SK-N-SH (cell line): Measurements from ENCODE around the gene YARS2. TPM values are rescaled to one million over a fixed set of nuclear protein-coding genes. Genes with fewer than 3 reads are reported as not detected.
A peak's percentile ranks its signal among the peaks of the same experiment; 100 is the strongest.

Experiments used
- CTCF ChIA-PET: fragments of 300-600, 350-600 bp; formaldehyde crosslinking; extraction: SDS; loops from one replicate; lab custom pipeline; 2021; lab: Yijun Ruan, JAX
- POLR2A ChIA-PET: fragments of 350-600 bp; sonication (Branson Sonifier 250); formaldehyde crosslinking; extraction: SDS; loops from one replicate; lab custom pipeline; 2020; ENCODE audit warnings: antibody characterized with exemption, inconsistent platforms; lab: Yijun Ruan, JAX
- DNase-seq: peaks from one replicate; pipeline ENCODE4 v3.0.0; 2012
- H2AFZ ChIP-seq: fragments of 200-600 bp; sonication (generic); 2 replicates; pipeline ENCODE4 v1.8.1; 2016; ENCODE audit warnings: antibody characterized with exemption, mild to moderate bottlenecking, low read depth
- H3F3A ChIP-seq: fragments of 200-600 bp; sonication (generic); replicated peaks from 2 replicates; pipeline ENCODE3; 2016; ENCODE audit warnings: antibody characterized with exemption, mild to moderate bottlenecking; ENCODE audit not compliant: insufficient read depth
- H3K27ac ChIP-seq, 2 experiments: fragments of 200-500 bp in 1 of 2; fragments of 200-600 bp in 1 of 2; sonication (Bioruptor generic) in 1 of 2; sonication (generic), shearing (Covaris generic) in 1 of 2; 2 replicates each; pipeline versions ENCODE4 v1.5.1 to v1.6.1; 2014 to 2016; ENCODE audit warnings: low read depth in 2 of 2, inconsistent platforms in 1 of 2, low read length in 1 of 2, mild to moderate bottlenecking in 1 of 2, mixed read lengths in 1 of 2
- H3K27me3 ChIP-seq: fragments of 200-600 bp; sonication (generic), shearing (Covaris generic); 2 replicates; pipeline ENCODE4 v1.6.1; 2016; ENCODE audit warnings: mixed run types; ENCODE audit not compliant: insufficient read depth
- H3K36me3 ChIP-seq, 2 experiments: fragments of 200-500 bp in 1 of 2; fragments of 200-600 bp in 1 of 2; sonication (Bioruptor generic) in 1 of 2; sonication (generic) in 1 of 2; replicated peaks in 1 of 2; 2 replicates each; pipeline versions ENCODE3 to v1.5.1; 2014 to 2016; ENCODE audit warnings: low read length in 1 of 2, mild to moderate bottlenecking in 1 of 2; ENCODE audit not compliant: insufficient read depth in 2 of 2, control insufficient read depth in 1 of 2
- H3K4me1 ChIP-seq, 2 experiments: fragments of 200-500 bp in 1 of 2; fragments of 200-600 bp in 1 of 2; sonication (Bioruptor generic) in 1 of 2; sonication (generic), shearing (Covaris generic) in 1 of 2; 2 replicates each; pipeline versions ENCODE4 v1.5.1 to v1.6.1; 2014 to 2016; ENCODE audit warnings: low read depth in 1 of 2, low read length in 1 of 2, mixed run types in 1 of 2; ENCODE audit not compliant: insufficient read depth in 2 of 2, control insufficient read depth in 1 of 2
- H3K4me2 ChIP-seq: fragments of 200-600 bp; sonication (generic), shearing (Covaris generic); 2 replicates; pipeline ENCODE4 v1.6.1; 2017; ENCODE audit warnings: mixed run types
- H3K4me3 ChIP-seq, 2 experiments: fragments of 200-500 bp in 1 of 2; fragments of 200-600 bp in 1 of 2; sonication (Bioruptor generic) in 1 of 2; sonication (generic), shearing (Covaris generic) in 1 of 2; 2 replicates each; pipeline versions ENCODE4 v1.5.1 to v1.8.1; 2014 to 2016; ENCODE audit warnings: low read depth in 2 of 2, inconsistent platforms in 1 of 2, low read length in 1 of 2, mild to moderate bottlenecking in 1 of 2, mixed read lengths in 1 of 2, moderate library complexity in 1 of 2
- H3K79me2 ChIP-seq: fragments of 200-600 bp; sonication (generic); 2 replicates; pipeline ENCODE4 v1.8.1; 2017; ENCODE audit warnings: mild to moderate bottlenecking; ENCODE audit not compliant: insufficient read depth
- H3K9ac ChIP-seq: fragments of 200-600 bp; sonication (generic); 2 replicates; pipeline ENCODE4 v1.6.1; 2017; ENCODE audit warnings: mixed run types
- H3K9me2 ChIP-seq: fragments of 200-600 bp; sonication (generic); 2 replicates; pipeline ENCODE4 v1.6.1; 2017; ENCODE audit warnings: mixed run types
- H3K9me3 ChIP-seq: fragments of 200-600 bp; sonication (generic); 2 replicates; pipeline ENCODE4 v1.6.1; 2017; ENCODE audit warnings: mixed run types, mild to moderate bottlenecking, moderate library complexity
- H4K20me1 ChIP-seq: fragments of 200-600 bp; sonication (generic); 2 replicates; pipeline ENCODE4 v1.6.1; 2017; ENCODE audit warnings: mild to moderate bottlenecking, mixed run types; ENCODE audit not compliant: insufficient read depth
- CHD2 ChIP-seq: fragments of 150-350 bp; IDR thresholded peaks from 2 replicates; pipeline ENCODE4 v1.6.1; 2018; ENCODE audit warnings: low read length; ENCODE audit not compliant: partially characterized antibody
- CTCF ChIP-seq: fragments of 200-600 bp; sonication (generic); IDR thresholded peaks from 2 replicates; pipeline ENCODE4 v1.6.1; 2017; ENCODE audit warnings: antibody characterized with exemption, mild to moderate bottlenecking, moderate library complexity
- EP300 ChIP-seq, 2 experiments: IDR thresholded peaks; 2 replicates each; pipeline versions ENCODE4 v1.4.0 to v1.6.1; 2012; ENCODE audit warnings: borderline replicate concordance in 1 of 2, low read depth in 1 of 2, low read length in 1 of 2
- FOSL2 ChIP-seq: IDR thresholded peaks from 2 replicates; pipeline ENCODE4 v1.4.0; 2012; ENCODE audit warnings: low read depth, mild to moderate bottlenecking, moderate library complexity, borderline replicate concordance
- GATA2 ChIP-seq: sonication (generic); formaldehyde crosslinking; IDR thresholded peaks from 2 replicates; pipeline ENCODE4 v1.5.0; 2020; ENCODE audit warnings: mild to moderate bottlenecking, missing genetic modification reagents
- MXI1 ChIP-seq: IDR thresholded peaks from 2 replicates; pipeline ENCODE4 v1.6.1; 2012; ENCODE audit warnings: mild to moderate bottlenecking, low read depth, low read length, improper control_type of control experiment
- RAD21 ChIP-seq: IDR thresholded peaks from 2 replicates; pipeline ENCODE4 v1.6.1; 2012; ENCODE audit warnings: mild to moderate bottlenecking, low read length
- TCF12 ChIP-seq: IDR thresholded peaks from 2 replicates; pipeline ENCODE4 v1.4.0; 2012
- WGBS: methylation state at CpG from one replicate; pipeline ENCODE4 v1.1.6; 2017; ENCODE audit warnings: low lambda C conversion rate; 5-methylcytosine and 5-hydroxymethylcytosine counted together
- polyA plus RNA-seq, 3 experiments: library from polyadenylated mRNA; depleted of rRNA; stranded (reverse); fragments of >200 nt; gene quantifications; 2 replicates each; pipeline ENCODE4 v1.2.3, GENCODE V29; 2012
- small RNA-seq, 7 experiments: library from RNA; depleted of rRNA; stranded (forward); fragments of <200 nt; gene quantifications; one replicate each; pipeline ENCODE3, GENCODE V24; 2012

The YARS2 gene
- polyA plus RNA-seq, 1 of the 3 experiments (the other 2 are of a cell fraction) = 14.3 TPM

GRCh38 chr12:32698285-32698684 lies 57.4 kb downstream of the YARS2 start:
- Histone ChIP-seq H2AFZ (no peak overlapping the region), H3K9me2 (no peaks in the 10 kb centered on the region), H3K9me3 (no peaks in the 10 kb centered on the region), H3K27me3 (no peaks in the 10 kb centered on the region), H3K4me3 (no peak overlapping the region), H3F3A (peaks cover 13% of the 10 kb centered on the region), H4K20me1 (peaks cover 11% of the 10 kb centered on the region), H3K79me2 (peaks cover 81% of the 10 kb centered on the region), H3K9ac (no peak overlapping the region), H3K4me1 (peaks cover 5 to 20% of the 10 kb centered on the region in 2 experiments; a peak in 2 of 4 replicates), H3K4me2 (no peak overlapping the region), H3K36me3 (peaks cover 6 to 13% of the 10 kb centered on the region in 2 experiments), H3K27ac (peak overlapping the region in 1 of 2 experiments; percentile 90; a peak in 2 of 4 replicates)
- ChIA-PET CTCF (interaction anchor here (0.6 to 1.9 kb wide), 4 partner anchors 8 to 57 kb away, joined by 3 to 12 read pairs (median 3); partner anchors contain the start of gene YARS2), POLR2A (interaction anchor here (2.2 kb wide), 1 partner anchor 19 kb away, joined by 9 read pairs; the partner anchor contains the start of gene DNM1L)
- TF ChIP-seq RAD21 (peak; percentile 6; the same call in 1 of the 2 replicates), FOSL2 (no peak), CHD2 (peak; percentile 26), GATA2 (CRISPR knock-in tag) (no peak), TCF12 (peak; percentile 39; the same call in 1 of the 2 replicates), MXI1 (peak; percentile 36; the same call in 1 of the 2 replicates), EP300 (IDR thresholded peaks at IDR 0.05; ENCODE audit: borderline replicate concordance in 1 of 2, low read depth in 1 of 2, low read length in 1 of 2) (peak in 1 of 2 experiments; percentile 85; a peak in 2 of 4 replicates)
- 53% methylated on average over 2 of the region's 2 CpGs for WGBS
- DNase-seq = peak; percentile 67

GRCh38 chr12:32697445-32697844 lies 58.3 kb downstream of the YARS2 start:
- no peak overlapping the region for H3K4me2 ChIP-seq
- peaks cover 87% of the 10 kb centered on the region for H3K79me2 ChIP-seq
- peaks cover 12% of the 10 kb centered on the region for H4K20me1 ChIP-seq
- H3K9me3 ChIP-seq = no peaks in the 10 kb centered on the region
- ChIA-PET POLR2A (no interaction called here), CTCF (interaction anchor here (1.1 kb wide), 1 partner anchor 9 kb away, joined by 3 read pairs; no protein-coding TSS in a partner anchor)
- H3K9ac ChIP-seq = no peak overlapping the region
- H3K4me3 ChIP-seq = no peak overlapping the region
- peaks cover 3 to 16% of the 10 kb centered on the region in 2 experiments for H3K36me3 ChIP-seq
- no peaks in the 10 kb centered on the region for H3K27me3 ChIP-seq
- H2AFZ ChIP-seq = no peak overlapping the region
- peak overlapping the region in 1 of 2 experiments; percentile 90; a peak in 2 of 4 replicates for H3K27ac ChIP-seq
- peaks cover 11% of the 10 kb centered on the region for H3F3A ChIP-seq
- no peaks in the 10 kb centered on the region for H3K9me2 ChIP-seq
- peaks cover 5 to 20% of the 10 kb centered on the region in 2 experiments; a peak in 2 of 4 replicates for H3K4me1 ChIP-seq
- no peak for DNase-seq
- 92% methylated on average over 1 of the region's 1 CpG for WGBS
- no peak for TF ChIP-seq CTCF
- TF ChIP-seq GATA2 (CRISPR knock-in tag) = no peak
- no peak for TF ChIP-seq CHD2
- TF ChIP-seq, all 33 proteins: peak for 0

Small RNAs within 50 kb of the gene (small RNA-seq; reads per million reads assigned to genes)
- 0 reads per million in 7 experiments for gene RF00019

Other genes starting within 250 kb of the YARS2 start
- 26.6 and 39.5 TPM in 2 replicates for gene DNM1L, start 76.6 kb downstream of the YARS2 start, polyA plus RNA-seq (2012; rRNA removed)
- 0.06 and 0.10 TPM in 2 replicates for gene PKP2, start 140.9 kb upstream of the YARS2 start, polyA plus RNA-seq (2012; rRNA removed)